Measurements from ENCODE around the gene MEF2C.

The MEF2C gene

GRCh38 chr5:88672644-88673252 is 210.2 kb downstream of the MEF2C start:
- no peak for DNase-seq (ENCODE audit: low read depth)

DNA sequence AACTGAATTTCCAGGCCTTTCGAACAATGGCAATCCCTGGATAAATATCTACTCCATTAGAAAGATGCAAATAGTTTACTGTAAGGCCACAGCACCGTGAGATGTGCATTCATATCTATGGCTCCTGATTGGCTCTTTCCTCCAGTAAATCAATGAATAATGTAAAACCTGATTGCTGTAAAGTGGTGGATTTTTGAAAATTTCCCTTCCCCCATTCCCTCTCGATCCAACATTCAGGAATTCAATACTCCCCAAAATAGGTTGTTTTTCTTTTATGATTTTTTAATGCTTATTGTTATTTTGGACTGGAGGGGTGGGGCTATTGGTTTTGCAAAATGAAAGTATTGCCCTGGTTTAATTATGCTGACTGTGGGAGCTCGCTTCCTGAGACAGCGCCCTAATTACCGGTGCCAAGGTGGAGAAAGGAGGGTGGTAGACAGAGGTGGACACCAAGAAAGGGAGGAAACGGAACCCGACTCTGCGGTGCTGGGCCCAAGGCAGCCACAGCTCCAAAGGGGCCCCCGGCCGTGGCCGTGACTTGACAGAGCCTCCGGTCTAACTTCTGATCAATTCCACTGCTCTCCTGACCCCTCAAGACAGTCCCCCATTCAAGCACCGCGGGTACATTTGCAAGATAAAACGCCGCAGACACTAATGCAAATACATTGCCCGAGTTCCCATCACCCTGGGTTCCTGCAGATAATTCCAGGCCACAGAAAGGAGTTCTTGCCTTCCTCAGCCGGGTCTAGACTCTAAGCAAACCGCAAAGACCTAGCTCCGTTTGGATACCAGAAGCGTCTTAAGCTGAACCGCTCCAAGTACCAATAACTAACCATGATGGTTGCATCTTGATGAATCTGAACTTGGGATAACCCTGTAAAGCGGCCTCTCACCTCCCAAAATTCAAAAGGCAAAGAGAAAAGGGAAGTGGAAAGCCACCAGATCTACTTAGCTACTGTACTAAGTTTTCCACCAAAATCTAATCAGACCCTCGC is 211.2 kb downstream of the MEF2C start:
- no peak for DNase-seq (ENCODE audit: low read depth)

GRCh38 chr5:88671106-88671504 is 211.9 kb downstream of the MEF2C start:
- DNase-seq (ENCODE audit: low read depth), result no peak

DNA sequence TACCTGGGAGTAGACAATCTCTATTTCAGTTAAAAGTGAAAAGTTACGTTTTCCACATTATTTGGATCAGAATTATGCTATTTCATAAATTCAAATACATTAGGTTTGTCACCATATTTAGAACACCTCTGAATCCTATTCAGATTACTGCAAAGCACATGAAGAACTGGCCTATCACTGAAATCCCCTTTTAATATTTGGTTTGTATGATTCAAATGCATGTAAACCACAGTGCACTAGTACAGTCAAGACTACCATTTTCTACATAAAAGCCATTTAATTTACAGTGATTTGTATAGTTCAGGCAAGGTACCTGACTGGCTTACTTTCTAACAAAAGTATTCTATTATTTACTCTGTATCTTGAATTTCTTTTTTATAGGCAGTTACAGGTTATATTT is 212.5 kb downstream of the MEF2C start:
- DNase-seq (ENCODE audit: low read depth), result no peak

GRCh38 chr5:88669371-88670050 is 213.5 kb downstream of the MEF2C start:
- no peak for DNase-seq (ENCODE audit: low read depth)

- DNase-seq (ENCODE audit: low read depth), result no peak
Observed at GRCh38 chr5:88667496-88668201, 215.3 kb downstream of the MEF2C start.

Measured in GM04504 (cell line).